SHP77 (cell line): ENCODE data around the gene CDC123.
"Not testable (repeated sequence)": the region's sequence is repeated elsewhere in the genome, so short reads cannot be mapped to it uniquely, and the experiment has no call there.

Experiments used
- DNase-seq, 2 experiments: peaks; one replicate each; lab custom pipeline; 2025; lab: John Stamatoyannopoulos, UW

The CDC123 gene

GRCh38 chr10:12195603-12196506, at the start of gene CDC123, which contains the start of gene NUDT5:
Gene CDC123, plus strand, starts transcription at chr10:12196188. Its CDS starts 58 bp downstream, at chr10:12196246.
Gene NUDT5, minus strand, starts transcription at chr10:12195891. Its CDS starts 9,600 bp downstream, at chr10:12186291.
- DNase-seq = peak; percentile 91

- DNase-seq = no peak
Observed at GRCh38 chr10:12150163-12150562, 45.8 kb upstream of the CDC123 start.

GRCh38 chr10:12154516-12154915, 41.5 kb upstream of the CDC123 start:
- no peak for DNase-seq

- DNase-seq = no peak
Observed at GRCh38 chr10:12156367-12157123, 39.4 kb upstream of the CDC123 start.

- no peak for DNase-seq
Observed at GRCh38 chr10:12158111-12158510, 37.9 kb upstream of the CDC123 start.

GRCh38 chr10:12160664-12161063, 35.3 kb upstream of the CDC123 start:
- no peak for DNase-seq

GRCh38 chr10:12162927-12163326, 33.1 kb upstream of the CDC123 start:
- DNase-seq = no peak

- DNase-seq = no peak
Observed at GRCh38 chr10:12164085-12164484, 31.9 kb upstream of the CDC123 start.

GRCh38 chr10:12165036-12165435, 31.0 kb upstream of the CDC123 start:
- no peak for DNase-seq

- no peak for DNase-seq
Observed at GRCh38 chr10:12165999-12166775, 29.8 kb upstream of the CDC123 start.

- not testable (repeated sequence) for DNase-seq
Observed at GRCh38 chr10:12171512-12171911, 24.5 kb upstream of the CDC123 start.

GRCh38 chr10:12177642-12178041, 18.3 kb upstream of the CDC123 start:
- no peak for DNase-seq

GRCh38 chr10:12179606-12180170, 16.3 kb upstream of the CDC123 start:
- DNase-seq = no peak

- DNase-seq = no peak
Observed at GRCh38 chr10:12180221-12180974, 15.6 kb upstream of the CDC123 start.

- DNase-seq = no peak
Observed at GRCh38 chr10:12181065-12181775, 14.8 kb upstream of the CDC123 start.

GRCh38 chr10:12184165-12184564, 11.8 kb upstream of the CDC123 start:
- no peak for DNase-seq

GRCh38 chr10:12186323-12186722, 9.7 kb upstream of the CDC123 start:
- DNase-seq = no peak

- no peak for DNase-seq
Observed at GRCh38 chr10:12187321-12187905, 8.6 kb upstream of the CDC123 start.

GRCh38 chr10:12188656-12189055, 7.3 kb upstream of the CDC123 start:
- no peak for DNase-seq

- no peak for DNase-seq
Observed at GRCh38 chr10:12189426-12189825, 6.6 kb upstream of the CDC123 start.
